ENCODE data around the gene MAGEA9B. TPM values are rescaled to one million over a fixed set of nuclear protein-coding genes. Genes with fewer than 3 reads are reported as not detected.

The MAGEA9B gene
- polyA plus RNA-seq, 3 donors: not detected

- Histone ChIP-seq H3K4me2 (replicated peaks; ENCODE audit: extremely low read depth, low read length, poor library complexity, severe bottlenecking) (peak overlapping the region; percentile 79), H3K27ac (ENCODE audit: low read depth in 1 of 2, low read length in 2 of 2) (no peak overlapping the region), H3K9me3 (replicated peaks in 1 of 2; ENCODE audit: control insufficient read depth in 1 of 2, insufficient read depth in 1 of 2, low read length in 2 of 2) (no peaks in the 10 kb centered on the region), H3K9ac (ENCODE audit: insufficient read depth, low read length, poor library complexity, severe bottlenecking) (no peak overlapping the region), H3K4me3 (replicated peaks in 1 of 3; ENCODE audit: low read depth in 2 of 3, low read length in 3 of 3) (peak overlapping the region in 1 of 3 experiments; percentile 76), H2AFZ (ENCODE audit: insufficient read depth, low read depth, low read length, poor library complexity, severe bottlenecking) (no peak overlapping the region), H3K36me3 (replicated peaks in 1 of 2; ENCODE audit: control insufficient read depth in 1 of 2, insufficient read depth in 2 of 2, low read length in 2 of 2) (no peaks in the 10 kb centered on the region), H3K79me2 (ENCODE audit: insufficient read depth, low read length) (peaks cover 32% of the 10 kb centered on the region), H3K27me3 (ENCODE audit: control insufficient read depth in 2 of 2, insufficient read depth in 2 of 2, low read length in 2 of 2) (peaks cover 0 to 6% of the 10 kb centered on the region in 2 donors), H3K4me1 (ENCODE audit: control insufficient read depth in 1 of 2, insufficient read depth in 2 of 2, low read length in 2 of 2) (peaks cover 14 to 16% of the 10 kb centered on the region in 2 donors), H4K20me1 (ENCODE audit: insufficient read depth, low read length) (peaks cover 34% of the 10 kb centered on the region)
- intact Hi-C loops (cut with micrococcal nuclease): no loop called here
- Mint-ChIP-seq H3K9me3 (peaks cover 0 to 4% (median 0%) of the 10 kb centered on the region in 7 donors), H3K36me3 (no peaks in the 10 kb centered on the region), H3K27me3 (ENCODE audit: low read depth in 3 of 3) (peaks cover 0 to 11% (median 7%) of the 10 kb centered on the region in 3 donors), H3K4me1 (peaks cover 23% of the 10 kb centered on the region), H3K27ac (peak overlapping the region in 2 of 7 donors; percentile 13 to 26), H3K4me3 (peak overlapping the region in 1 of 2 donors; percentile 89)
- DNase-seq: no peak
- no peak for TF ChIP-seq CTCF (IDR thresholded peaks at IDR 0.05)
- 100% methylated on average over 1 of the region's 5 CpGs for WGBS (ENCODE audit: insufficient coverage)
Observed at GRCh38 chrX:149629730-149630387, 42.6 kb upstream of the MAGEA9B start.

GRCh38 chrX:149628768-149629167 lies 41.5 kb upstream of the MAGEA9B start:
- Mint-ChIP-seq H3K36me3 (no peaks in the 10 kb centered on the region), H3K4me3 (no peak overlapping the region), H3K27me3 (ENCODE audit: low read depth in 3 of 3) (peaks cover 0 to 10% (median 7%) of the 10 kb centered on the region in 3 donors), H3K27ac (no peak overlapping the region), H3K4me1 (peaks cover 23% of the 10 kb centered on the region), H3K9me3 (peaks cover 0 to 4% (median 0%) of the 10 kb centered on the region in 7 donors)
- no peak overlapping the region for H3K4me2 ChIP-seq (replicated peaks; ENCODE audit: extremely low read depth, low read length, poor library complexity, severe bottlenecking)
- H2AFZ ChIP-seq (ENCODE audit: insufficient read depth, low read depth, low read length, poor library complexity, severe bottlenecking): no peak overlapping the region
- no peaks in the 10 kb centered on the region for H3K36me3 ChIP-seq (replicated peaks in 1 of 2; ENCODE audit: control insufficient read depth in 1 of 2, insufficient read depth in 2 of 2, low read length in 2 of 2)
- no peak overlapping the region for H3K4me3 ChIP-seq (replicated peaks in 1 of 3; ENCODE audit: low read depth in 2 of 3, low read length in 3 of 3)
- no peak for DNase-seq
- TF ChIP-seq CTCF (IDR thresholded peaks at IDR 0.05): no peak
- intact Hi-C loops (cut with micrococcal nuclease): no loop called here
- no peak overlapping the region for H3K27ac ChIP-seq (ENCODE audit: low read depth in 1 of 2, low read length in 2 of 2)
- no CpG with 5 or more reads among the region's 2 CpGs for WGBS (ENCODE audit: insufficient coverage)
- no peak overlapping the region for H3K9ac ChIP-seq (ENCODE audit: insufficient read depth, low read length, poor library complexity, severe bottlenecking)
- peaks cover 0 to 6% of the 10 kb centered on the region in 2 donors for H3K27me3 ChIP-seq (ENCODE audit: control insufficient read depth in 2 of 2, insufficient read depth in 2 of 2, low read length in 2 of 2)
- H3K4me1 ChIP-seq (ENCODE audit: control insufficient read depth in 1 of 2, insufficient read depth in 2 of 2, low read length in 2 of 2): peaks cover 14 to 16% of the 10 kb centered on the region in 2 donors
- H4K20me1 ChIP-seq (ENCODE audit: insufficient read depth, low read length): peaks cover 34% of the 10 kb centered on the region
- H3K79me2 ChIP-seq (ENCODE audit: insufficient read depth, low read length): peaks cover 38% of the 10 kb centered on the region
- H3K9me3 ChIP-seq (replicated peaks in 1 of 2; ENCODE audit: control insufficient read depth in 1 of 2, insufficient read depth in 1 of 2, low read length in 2 of 2): no peaks in the 10 kb centered on the region

All from CD14-positive monocyte (primary cell).